ENCODE results near the gene ETV3.

ETV3 gene

GRCh38 chr1:157158967-157159366 lies 20.8 kb upstream of the ETV3 start:
- no peak for FAIRE-seq

GRCh38 chr1:157157501-157158190 lies 19.5 kb upstream of the ETV3 start:
- FAIRE-seq: no peak

GRCh38 chr1:157156058-157156541 lies 17.9 kb upstream of the ETV3 start:
- FAIRE-seq: no peak

- no peak for FAIRE-seq
These were observed 17.5 kb upstream of the ETV3 start for GRCh38 chr1:157155658-157156057.

- no peak for FAIRE-seq
These were observed 16.8 kb upstream of the ETV3 start for GRCh38 chr1:157154940-157155514.

- no peak for FAIRE-seq
These were observed 16.1 kb upstream of the ETV3 start for GRCh38 chr1:157154291-157154690.

GRCh38 chr1:157153746-157154145 lies 15.6 kb upstream of the ETV3 start:
- FAIRE-seq: no peak

GRCh38 chr1:157152510-157152909 lies 14.3 kb upstream of the ETV3 start:
- no peak for FAIRE-seq

GRCh38 chr1:157151506-157151905 lies 13.3 kb upstream of the ETV3 start:
- no peak for FAIRE-seq

GRCh38 chr1:157151073-157151472 lies 12.9 kb upstream of the ETV3 start:
- FAIRE-seq: no peak

GRCh38 chr1:157150631-157151030 lies 12.4 kb upstream of the ETV3 start:
- FAIRE-seq: no peak

- no peak for FAIRE-seq
These were observed 9.9 kb upstream of the ETV3 start for GRCh38 chr1:157147906-157148700.

GRCh38 chr1:157147037-157147436 lies 8.8 kb upstream of the ETV3 start:
- no peak for FAIRE-seq

- FAIRE-seq: no peak
These were observed 8.0 kb upstream of the ETV3 start for GRCh38 chr1:157146244-157146643.

- FAIRE-seq: no peak
These were observed 6.9 kb upstream of the ETV3 start for GRCh38 chr1:157145076-157145475.

- no peak for FAIRE-seq
These were observed 6.3 kb upstream of the ETV3 start for GRCh38 chr1:157144509-157144908.

GRCh38 chr1:157142765-157143423 lies 4.7 kb upstream of the ETV3 start:
- no peak for FAIRE-seq

- FAIRE-seq: no peak
These were observed 4.0 kb upstream of the ETV3 start for GRCh38 chr1:157142201-157142600.

GRCh38 chr1:157141212-157141855 lies 3.1 kb upstream of the ETV3 start:
- FAIRE-seq: no peak

GRCh38 chr1:157140063-157140588 lies 1.9 kb upstream of the ETV3 start:
- FAIRE-seq: no peak

GRCh38 chr1:157139052-157139715 lies 989 bp upstream of the ETV3 start:
- no peak for FAIRE-seq

Measured in G401.6 (cell line).